ENCODE data around the gene SLBP.

Gene SLBP

DNA sequence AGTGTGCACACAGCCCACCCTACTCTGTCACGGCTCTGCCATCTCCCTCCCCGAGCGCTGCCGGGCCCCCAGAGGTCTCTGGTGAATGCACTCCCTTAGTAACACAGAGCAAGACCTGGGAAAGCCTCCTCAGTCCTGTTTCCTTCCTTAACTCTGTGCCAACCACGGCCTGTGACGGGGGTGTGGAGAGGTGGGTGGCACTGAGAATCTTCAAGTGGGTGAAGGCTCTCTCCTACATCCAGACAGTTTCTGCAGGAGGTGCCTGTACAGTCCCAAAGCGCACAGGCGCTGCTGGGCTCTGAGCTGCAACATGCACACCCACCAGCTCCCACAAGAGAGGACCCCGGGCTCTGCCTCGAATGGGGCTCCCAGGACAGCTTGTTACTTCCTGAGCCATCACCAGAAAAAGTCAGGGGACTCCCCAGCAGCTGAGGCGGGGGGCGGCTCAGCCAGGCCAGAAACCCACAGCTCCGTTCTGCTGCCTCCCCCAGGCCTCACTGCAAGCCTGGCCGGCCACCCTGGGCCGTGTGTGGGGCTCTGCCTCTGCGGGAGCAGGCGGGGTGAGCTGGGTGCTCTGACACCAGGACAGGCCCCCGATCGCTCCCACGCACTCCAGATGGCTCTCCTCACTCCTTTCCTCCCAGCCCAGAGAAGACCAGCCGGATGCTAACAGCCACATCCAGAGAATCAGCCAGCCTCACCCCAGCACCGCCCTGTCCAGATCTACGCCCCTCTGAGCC lies 57.7 kb downstream of the SLBP start:
- no peak for DNase-seq (ENCODE audit: low spot score)

DNA sequence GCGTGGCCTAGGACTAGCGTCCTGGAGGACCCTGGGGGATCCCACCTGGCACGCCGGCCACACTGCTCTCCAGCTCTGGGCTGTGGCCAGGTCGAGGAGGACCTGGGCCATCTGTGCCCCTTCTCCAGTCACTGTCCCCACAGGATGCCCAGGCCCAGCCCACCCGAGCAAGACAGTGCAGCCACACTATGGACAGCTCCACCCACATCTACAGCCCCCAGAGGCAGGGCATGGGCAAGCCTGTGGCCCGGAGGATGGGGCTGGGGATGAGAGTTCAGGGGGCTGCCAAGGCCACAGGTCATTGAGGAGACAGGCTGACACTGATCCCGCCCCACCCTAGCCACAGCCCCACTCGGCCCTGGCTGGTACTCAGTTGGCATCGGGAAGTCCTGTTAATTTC lies 58.3 kb downstream of the SLBP start:
- DNase-seq (ENCODE audit: low spot score): no peak

DNA sequence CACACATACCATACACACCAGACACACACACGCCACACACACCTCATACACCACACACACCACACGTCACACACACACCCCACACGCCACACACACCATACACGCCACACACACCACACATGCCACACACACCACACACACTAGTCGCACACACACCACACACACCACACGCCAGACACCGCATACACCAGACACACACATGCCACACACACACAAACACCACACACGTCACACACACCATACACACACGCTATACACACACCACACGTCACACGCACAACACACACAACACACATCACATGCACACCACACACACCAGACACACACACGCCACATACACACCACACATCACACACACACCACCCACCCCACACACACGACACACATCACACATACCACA lies 60.0 kb downstream of the SLBP start:
- no peak for DNase-seq (ENCODE audit: low spot score)

DNA sequence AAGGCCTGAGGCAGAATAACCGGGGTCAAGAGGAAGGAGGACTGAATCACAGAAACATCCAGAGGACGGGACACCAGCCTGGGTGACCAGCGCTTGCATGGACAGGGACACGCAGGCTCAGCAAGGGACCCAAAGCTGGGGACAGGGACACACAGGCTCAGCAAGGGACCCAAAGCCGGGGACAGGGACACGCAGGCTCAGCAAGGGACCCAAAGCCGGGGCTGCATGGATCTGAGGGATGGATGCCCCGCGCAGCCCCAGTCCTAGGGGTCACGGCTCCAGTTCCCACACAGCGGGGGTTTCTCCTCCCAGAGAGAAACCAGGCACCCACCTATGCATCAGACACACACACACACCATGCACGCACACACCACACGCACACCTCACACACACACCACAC lies 60.5 kb downstream of the SLBP start:
- DNase-seq (ENCODE audit: low spot score): no peak

DNA sequence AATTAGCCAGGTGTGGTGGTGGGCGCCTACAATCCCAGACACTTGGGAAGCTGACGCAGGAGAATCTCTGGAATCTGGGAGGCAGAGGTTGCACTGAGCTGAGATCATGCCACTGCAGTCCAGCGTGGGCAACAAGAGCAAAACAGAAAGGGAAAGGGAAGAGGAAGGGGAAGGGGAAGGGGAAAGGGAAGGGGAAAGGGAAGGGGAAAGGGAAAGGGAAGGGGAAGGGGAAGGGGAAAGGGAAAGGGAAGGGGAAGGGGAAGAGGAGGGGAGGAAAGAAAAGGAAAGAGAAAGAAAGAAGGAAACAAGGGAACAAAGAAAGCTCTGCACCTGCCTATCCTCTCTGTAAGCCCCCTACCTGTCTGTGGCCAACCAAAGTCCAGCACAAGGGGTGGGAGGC lies 63.2 kb downstream of the SLBP start:
- no peak for DNase-seq (ENCODE audit: low spot score)

DNA sequence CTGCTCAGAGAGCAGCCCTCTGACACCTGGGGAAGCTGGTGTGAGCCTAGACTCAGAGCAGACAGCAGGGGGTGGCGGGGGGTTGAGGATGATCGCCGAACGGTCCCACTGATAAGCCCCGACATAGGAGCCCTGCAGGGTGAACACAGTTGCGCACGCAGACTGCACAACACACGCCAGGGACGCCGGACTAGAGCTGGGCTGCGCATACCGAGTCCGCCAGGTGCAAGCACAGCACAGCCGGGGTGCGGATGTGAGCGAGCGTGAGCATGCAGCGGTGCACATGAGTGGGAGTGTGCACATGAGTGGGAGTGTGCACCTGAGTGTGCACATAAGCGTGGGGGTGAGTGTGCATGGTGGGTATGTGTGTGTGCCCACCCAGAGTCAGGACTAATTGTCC lies 64.7 kb downstream of the SLBP start:
- no peak for DNase-seq (ENCODE audit: low spot score)

DNA sequence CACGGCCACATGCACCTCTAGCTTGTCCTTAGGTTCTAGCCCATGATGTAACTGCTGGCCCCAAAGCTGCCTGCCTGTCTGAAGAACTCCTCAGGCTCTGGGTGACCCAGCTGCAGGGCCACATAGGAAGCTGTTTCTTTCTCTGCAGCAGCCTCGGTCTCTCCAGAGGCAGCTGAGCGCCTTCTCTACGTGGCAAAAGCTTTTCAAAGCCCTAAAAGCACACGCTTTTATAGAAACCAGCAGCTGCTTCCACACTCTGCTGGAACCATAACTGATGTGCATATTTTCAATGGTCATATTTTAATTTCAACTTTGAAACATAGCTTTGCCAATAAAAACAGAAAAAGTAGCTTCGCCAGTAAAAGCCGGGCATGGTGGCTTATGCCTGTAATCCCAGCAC lies 65.4 kb downstream of the SLBP start:
- no peak for DNase-seq (ENCODE audit: low spot score)

DNA sequence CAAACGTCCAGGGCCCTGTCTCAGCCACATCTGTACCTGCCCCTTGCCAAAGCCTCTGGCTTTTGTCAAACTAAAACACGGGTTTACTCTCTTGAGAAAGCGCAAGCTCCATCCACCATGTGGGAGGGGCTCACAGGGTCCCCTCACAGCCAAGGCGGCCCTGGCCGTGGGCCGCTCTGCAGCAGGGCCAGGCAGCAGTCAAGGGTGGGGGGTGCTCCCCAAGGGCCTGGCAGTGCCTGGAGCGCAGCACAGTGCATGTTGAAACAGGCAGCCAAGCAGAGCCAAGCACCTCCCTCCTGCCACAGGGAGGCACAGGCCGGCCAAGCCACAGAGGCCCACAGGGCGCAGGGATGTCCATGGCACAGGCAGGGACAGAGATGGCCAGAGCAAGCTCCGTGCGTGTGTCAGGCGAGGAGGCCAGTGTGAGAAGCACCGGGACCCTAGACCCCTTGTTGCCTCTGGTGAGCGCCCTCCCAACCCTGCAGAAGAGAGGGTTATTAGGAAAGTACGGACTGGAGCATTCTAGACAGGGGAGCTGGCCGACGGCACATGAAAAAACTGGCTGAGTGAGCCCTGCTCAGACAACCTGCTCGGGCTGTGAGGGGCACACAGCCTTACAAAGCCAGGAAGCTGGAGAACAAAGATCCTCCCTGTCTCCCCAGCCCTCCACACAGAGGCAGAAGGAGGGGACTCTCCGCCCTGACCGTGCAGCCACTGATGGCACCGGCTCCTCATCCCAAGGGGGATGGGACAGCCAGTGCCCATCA lies 67.0 kb downstream of the SLBP start:
- no peak for DNase-seq (ENCODE audit: low spot score)

DNA sequence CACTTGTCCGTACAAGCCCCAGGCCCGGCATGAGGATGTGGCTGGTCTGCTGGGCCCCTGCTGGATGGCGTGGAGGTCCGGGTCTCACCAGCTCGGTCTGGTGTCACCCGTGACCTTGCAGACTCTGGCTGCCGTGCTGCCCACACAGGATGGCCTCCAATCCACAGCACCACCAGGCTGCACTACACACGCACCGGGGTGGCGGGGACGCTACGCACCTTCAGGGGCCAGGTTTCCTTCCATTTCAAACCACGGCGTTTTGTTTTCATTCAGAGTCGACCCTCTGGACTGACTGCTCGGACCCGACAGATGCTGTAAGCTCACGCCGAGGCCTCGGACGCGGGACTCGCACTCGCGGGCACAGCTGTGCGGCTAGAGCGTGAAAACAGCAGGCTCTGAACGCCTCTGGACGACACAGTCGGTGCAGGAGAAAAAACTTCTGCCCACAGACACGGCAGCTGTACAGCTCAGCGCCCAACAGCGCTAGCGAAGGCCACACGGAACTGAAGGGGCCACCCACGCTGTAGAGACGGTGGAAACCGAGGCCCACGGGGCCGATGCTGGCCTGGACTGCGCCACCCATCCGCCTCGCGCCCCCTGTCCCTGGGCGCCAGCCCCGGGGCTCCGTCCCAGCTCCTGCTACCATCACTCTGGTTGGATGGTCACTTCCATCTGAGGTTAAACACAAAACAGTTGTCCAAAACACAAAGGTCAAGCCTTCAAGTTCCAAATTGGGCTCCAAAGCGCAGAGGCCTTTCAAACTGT lies 68.0 kb downstream of the SLBP start:
- DNase-seq (ENCODE audit: low spot score): no peak

Data from left forelimb (tissue), 1 donor.